Right lobe of liver (tissue), 6 donors: ENCODE measurements around the gene EZR. TPM values are rescaled to one million over a fixed set of nuclear protein-coding genes. Genes with fewer than 3 reads are reported as not detected.
A peak's percentile ranks its signal among the peaks of the same experiment; 100 is the strongest.

Experiments used
- ATAC-seq, 4 donors: fragments of 200-7000 bp; cut with Tn5 transposase; one replicate each; pipeline ENCODE4 v1.9.1; 2020; ENCODE audit warnings: mild to moderate bottlenecking in 4 of 4, moderate library complexity in 4 of 4
- DNase-seq, 3 donors: peaks; one replicate each; pipeline ENCODE4 v3.0.0-alpha.2; 2020
- H3K27ac ChIP-seq, 3 donors: fragments of 200-600 bp; one replicate each; pipeline ENCODE4 v1.8.0; 2022
- H3K27me3 ChIP-seq, 2 donors: fragments of 200-600 bp; one replicate each; pipeline ENCODE4 v1.8.0; 2022
- H3K36me3 ChIP-seq, 4 donors: fragments of 200-600 bp; sonication (generic) in 1 of 4; one replicate each; pipeline versions ENCODE4 v1.5.1 to v1.8.0; 2017 to 2022; ENCODE audit warnings: control low read depth in 1 of 4
- H3K4me1 ChIP-seq, 4 donors: fragments of 200-600 bp; sonication (generic) in 1 of 4; one replicate each; pipeline versions ENCODE4 v1.5.1 to v1.8.0; 2017 to 2022; ENCODE audit warnings: control low read depth in 1 of 4
- H3K4me3 ChIP-seq, 3 donors: fragments of 200-600 bp; one replicate each; pipeline ENCODE4 v1.8.0; 2022
- H3K9me3 ChIP-seq, 4 donors: fragments of 200-600 bp; sonication (generic) in 1 of 4; one replicate each; pipeline versions ENCODE4 v1.5.1 to v1.8.0; 2017 to 2022; ENCODE audit warnings: control low read depth in 1 of 4
- CTCF ChIP-seq, 4 donors: fragments of 200-600 bp in 3 of 4; fragments of 450-650 bp in 1 of 4; IDR thresholded peaks; one replicate each; pipeline versions ENCODE4 v1.5.1 to v1.8.0; 2016 to 2022; ENCODE audit warnings: antibody characterized with exemption in 4 of 4, mild to moderate bottlenecking in 2 of 4
- POLR2A ChIP-seq: fragments of 450-650 bp; IDR thresholded peaks from one replicate; pipeline ENCODE4 v1.6.1; 2017; ENCODE audit warnings: antibody characterized with exemption, mild to moderate bottlenecking
- WGBS: methylation state at CpG from one replicate; pipeline ENCODE4 v1.1.6; 2018; ENCODE audit warnings: low coverage, low lambda C conversion rate; ENCODE audit not compliant: insufficient coverage; ENCODE audit errors: missing lambda C conversion rate; 5-methylcytosine and 5-hydroxymethylcytosine counted together
- intact Hi-C, 2 donors: fragments of 100-400 bp; cut with DNase I; formaldehyde crosslinking; loops; one replicate each; pipeline versions ENCODE4 v1.11.2 to v1.14.1; 2022
- total RNA-seq, 6 experiments: library from RNA; depleted of rRNA in 2 of 6; stranded (reverse); fragments of >200 nt in 2 of 6; fragmentation: NEBNext Ultra II Directional in 3 of 6; extraction: Animal tissue kit (Norgen Biotek cat#: 25700) in 3 of 6; gene quantifications; one replicate each; pipeline versions ENCODE4 v1.1.0 to v1.2.4, GENCODE V29; 2016 to 2023
- donor health status: DM: no; HTN: yes; CAD: no.
- donor health status: DM: no; HTN: no; CAD: no.
- donor health status: DM: no; HTN: no; CAD: no.
- donor health status: DM: no; HTN: yes; CAD: no.
- donor health status: DM: no; HTN: yes; CAD: no.

EZR gene
- total RNA-seq, 6 experiments from 2014 or later = 26.4 to 161 (median 35.9) TPM

GRCh38 chr6:158832026-158832425 is 12.9 kb upstream of the EZR start:
- TF ChIP-seq CTCF (IDR thresholded peaks at IDR 0.05) (no peak), POLR2A (no peak)
- H3K4me1 ChIP-seq = peaks cover 0 to 10% (median 4%) of the 10 kb centered on the region in 4 donors
- ATAC-seq = no peak

GRCh38 chr6:158831571-158831970 is 12.4 kb upstream of the EZR start:
- H3K4me1 ChIP-seq = peaks cover 0 to 10% (median 4%) of the 10 kb centered on the region in 4 donors
- intact Hi-C loops = no loop called here
- no peak overlapping the region for H3K27ac ChIP-seq
- no peaks in the 10 kb centered on the region for H3K27me3 ChIP-seq
- no peak for TF ChIP-seq CTCF (IDR thresholded peaks at IDR 0.05)
- TF ChIP-seq POLR2A = no peak
- ATAC-seq (no peak), DNase-seq (no peak)
- H3K9me3 ChIP-seq = no peaks in the 10 kb centered on the region
- WGBS = 84% methylated on average over 8 of the region's 8 CpGs
- no peaks in the 10 kb centered on the region for H3K36me3 ChIP-seq
- H3K4me3 ChIP-seq = no peak overlapping the region

More at GRCh38 chr6:158832026-158832425, 12.9 kb upstream of the EZR start:
- H3K27me3 ChIP-seq = no peaks in the 10 kb centered on the region
- no peaks in the 10 kb centered on the region for H3K9me3 ChIP-seq
- H3K4me3 ChIP-seq = no peak overlapping the region
- no peak overlapping the region for H3K27ac ChIP-seq
- WGBS = 94% methylated on average over 2 of the region's 4 CpGs
- intact Hi-C loops = no loop called here
- no peaks in the 10 kb centered on the region for H3K36me3 ChIP-seq
- peak in 1 of 3 donors; percentile 29 for DNase-seq

GRCh38 chr6:158830736-158831135 is 11.6 kb upstream of the EZR start:
- 100% methylated on average over 1 of the region's 13 CpGs for WGBS

GRCh38 chr6:158828807-158829206 is 9.6 kb upstream of the EZR start:
- 71% methylated on average over 6 of the region's 7 CpGs for WGBS
- ATAC-seq = no peak
- Histone ChIP-seq H3K27ac (no peak overlapping the region), H3K9me3 (no peaks in the 10 kb centered on the region), H3K4me3 (no peak overlapping the region), H3K36me3 (no peaks in the 10 kb centered on the region), H3K4me1 (peaks cover 0 to 8% (median 2%) of the 10 kb centered on the region in 4 donors), H3K27me3 (no peaks in the 10 kb centered on the region)
- DNase-seq = no peak
- intact Hi-C loops = no loop called here
- no peak for TF ChIP-seq CTCF (IDR thresholded peaks at IDR 0.05)
- no peak for TF ChIP-seq POLR2A

More at GRCh38 chr6:158830736-158831135, 11.6 kb upstream of the EZR start:
- intact Hi-C loops = no loop called here
- H3K27ac ChIP-seq = peak overlapping the region in 1 of 3 donors; percentile 58
- DNase-seq (no peak), ATAC-seq (no peak)
- H3K36me3 ChIP-seq = no peaks in the 10 kb centered on the region
- TF ChIP-seq CTCF (IDR thresholded peaks at IDR 0.05) = no peak
- TF ChIP-seq POLR2A = no peak
- no peaks in the 10 kb centered on the region for H3K9me3 ChIP-seq
- H3K4me1 ChIP-seq = peaks cover 0 to 8% (median 2%) of the 10 kb centered on the region in 4 donors
- H3K27me3 ChIP-seq = no peaks in the 10 kb centered on the region
- H3K4me3 ChIP-seq = no peak overlapping the region
